SK-N-SH treated with all-trans-retinoic acid at 6 μM for 48 hours (cell line): ENCODE data around the gene ZDHHC11.

Experiments used
- OSR1 ChIP-seq: fragments of 250-450 bp; sonication (Bioruptor Pico); IDR thresholded peaks from 2 replicates; pipeline ENCODE4 v1.8.0; 2022; ENCODE audit warnings: moderate library complexity, mild to moderate bottlenecking, inconsistent platforms
- RARB ChIP-seq: fragments of 250-450 bp; sonication (Bioruptor Pico); IDR thresholded peaks from 2 replicates; pipeline ENCODE4 v1.8.0; 2021; ENCODE audit warnings: mild to moderate bottlenecking, moderate library complexity
- ZNF8 ChIP-seq: fragments of 450-650 bp; formaldehyde crosslinking; IDR thresholded peaks from 2 replicates; pipeline ENCODE4 v1.5.0; 2020; ENCODE audit warnings: mild to moderate bottlenecking, moderate library complexity

DNA sequence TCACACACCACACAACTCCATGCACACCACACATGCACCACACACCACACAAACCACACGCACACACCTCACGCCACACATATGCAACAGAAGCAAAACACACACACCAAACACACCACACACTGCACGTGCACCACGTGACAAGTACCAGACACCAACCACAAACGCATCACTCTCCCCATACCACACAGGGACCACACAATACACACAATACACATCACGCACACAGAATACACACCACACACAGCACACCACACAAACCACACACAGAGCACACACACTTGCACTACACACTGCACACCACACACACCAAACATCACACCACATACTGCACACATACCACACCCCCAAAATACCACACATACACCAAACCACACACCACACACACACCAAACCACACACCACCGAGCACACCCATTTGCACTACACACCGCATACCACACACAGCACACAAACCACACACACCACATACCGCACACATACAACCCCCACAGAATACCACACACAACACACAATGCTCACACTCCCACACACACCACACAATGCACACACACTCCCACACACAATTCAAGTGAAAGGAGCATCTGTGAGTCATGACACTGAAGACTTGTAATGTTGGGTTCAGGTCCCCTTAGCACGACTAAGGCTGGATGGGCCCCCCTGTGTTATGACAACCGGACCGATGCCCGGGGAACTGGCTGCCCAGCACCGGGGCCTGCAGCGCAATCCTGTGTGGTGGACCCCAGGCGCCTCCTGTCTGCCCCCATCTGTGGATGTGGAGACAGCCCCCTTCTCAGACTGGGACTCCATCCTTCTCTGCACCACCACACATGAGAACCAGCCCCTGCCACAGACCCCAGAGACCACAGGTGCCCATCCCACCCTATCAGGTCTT, 6.0 kb upstream of the ZDHHC11 start:
- no peak for TF ChIP-seq OSR1 (CRISPR knock-in tag)
- no peak for TF ChIP-seq ZNF8
- TF ChIP-seq RARB (CRISPR knock-in tag): no peak
